H1 (cell line): Measurements from ENCODE around the gene ZBP1. TPM values are rescaled to one million over a fixed set of nuclear protein-coding genes. Genes with fewer than 3 reads are reported as not detected.

Source experiments
- HDAC6 ChIP-seq: IDR thresholded peaks from one replicate; pipeline ENCODE4 v1.7.1; 2012; ENCODE audit warnings: low read depth, mild to moderate bottlenecking, inconsistent platforms, low read length, moderate library complexity
- RXRA ChIP-seq: IDR thresholded peaks from 2 replicates; pipeline ENCODE4 v1.6.1; 2011; ENCODE audit warnings: low read depth, mild to moderate bottlenecking, low read length, moderate library complexity; ENCODE audit not compliant: insufficient read depth
- SP1 ChIP-seq: IDR thresholded peaks from 2 replicates; pipeline ENCODE4 v1.6.1; 2011; ENCODE audit warnings: low read depth, low read length
- SUZ12 ChIP-seq: fragments of 200-600 bp; sonication (generic); IDR thresholded peaks from 2 replicates; pipeline ENCODE4 v1.6.1; 2012; ENCODE audit warnings: mild to moderate bottlenecking, inconsistent platforms, low read length, moderate library complexity, mixed read lengths
- polyA plus RNA-seq, 7 experiments: library from polyadenylated mRNA; depleted of rRNA in 3 of 7; stranded (reverse) in 5 of 7; unstranded in 2 of 7; fragments of >200 nt in 5 of 7; fragments of 200-250 nt in 2 of 7; gene quantifications; 1 replicate in 5 of 7; 2 replicates in 1 of 7; 4 replicates in 1 of 7; pipeline versions ENCODE4 v1.2.1 to v1.2.3, GENCODE V29; 2011 to 2013; ENCODE audit warnings: missing spikeins in 2 of 7, mixed read lengths in 2 of 7
- total RNA-seq: library from RNA; stranded (reverse); fragmentation: NEBNext Ultra II Directional; extraction: Animal tissue kit (Norgen Biotek cat#: 25700); gene quantifications from 2 replicates; pipeline ENCODE4 v1.2.1, GENCODE V29; 2021

Gene ZBP1
- total and polyA plus RNA-seq, 2 of the 8 experiments (the other 6 are each of a cell fraction or from before 2014, with no cell fraction given): not detected

GRCh38 chr20:57647933-57648785 lies 27.9 kb upstream of the ZBP1 start (continued):
- TF ChIP-seq RXRA: no peak
- TF ChIP-seq HDAC6: no peak
- no peak for TF ChIP-seq SUZ12
- TF ChIP-seq SP1: no peak
